Mesodermal cell (in vitro differentiated cells): Measurements from ENCODE around the gene SMIM34. TPM values are rescaled to one million over a fixed set of nuclear protein-coding genes. Genes with fewer than 3 reads are reported as not detected.
"Not testable (repeated sequence)": the region's sequence is repeated elsewhere in the genome, so short reads cannot be mapped to it uniquely, and the experiment has no call there.

Experiments
- H3K27ac ChIP-seq: 2 replicates; pipeline ENCODE4 v1.7.0; 2013; ENCODE audit warnings: mild to moderate bottlenecking, low read depth, low read length, moderate library complexity; ENCODE audit not compliant: severe bottlenecking
- H3K36me3 ChIP-seq: 2 replicates; pipeline ENCODE4 v1.7.1; 2013; ENCODE audit warnings: mild to moderate bottlenecking, low read length, moderate library complexity; ENCODE audit not compliant: control insufficient read depth, insufficient read depth
- H3K4me1 ChIP-seq: one replicate; pipeline ENCODE4 v1.7.1; 2013; ENCODE audit warnings: mild to moderate bottlenecking, low read length; ENCODE audit not compliant: insufficient read depth, control insufficient read depth, poor library complexity, severe bottlenecking
- H3K4me3 ChIP-seq: 2 replicates; pipeline ENCODE4 v1.7.0; 2013; ENCODE audit warnings: low read length, control low read depth, mild to moderate bottlenecking; ENCODE audit not compliant: insufficient read depth, poor library complexity, severe bottlenecking; ENCODE audit errors: extremely low read depth
- H3K9me3 ChIP-seq: 2 replicates; pipeline ENCODE4 v1.7.1; 2013; ENCODE audit warnings: mild to moderate bottlenecking, low read length, moderate library complexity; ENCODE audit not compliant: control insufficient read depth
- WGBS, 2 experiments: methylation state at CpG; one replicate each; pipeline ENCODE4 v1.1.5; 2013; ENCODE audit warnings: missing lambda C conversion rate in 2 of 2; ENCODE audit not compliant: insufficient coverage in 2 of 2; 5-methylcytosine and 5-hydroxymethylcytosine counted together
- polyA plus RNA-seq, 2 experiments: library from polyadenylated mRNA; stranded (reverse); fragments of 50-300 nt; gene quantifications; one replicate each; pipeline ENCODE4 v1.2.3, GENCODE V29; 2013

Gene SMIM34, protein sequence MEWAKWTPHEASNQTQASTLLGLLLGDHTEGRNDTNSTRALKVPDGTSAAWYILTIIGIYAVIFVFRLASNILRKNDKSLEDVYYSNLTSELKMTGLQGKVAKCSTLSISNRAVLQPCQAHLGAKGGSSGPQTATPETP
- polyA plus RNA-seq (2013, experiment 1 of 2), result not detected
- polyA plus RNA-seq (2013, experiment 2 of 2), result not detected

DNA sequence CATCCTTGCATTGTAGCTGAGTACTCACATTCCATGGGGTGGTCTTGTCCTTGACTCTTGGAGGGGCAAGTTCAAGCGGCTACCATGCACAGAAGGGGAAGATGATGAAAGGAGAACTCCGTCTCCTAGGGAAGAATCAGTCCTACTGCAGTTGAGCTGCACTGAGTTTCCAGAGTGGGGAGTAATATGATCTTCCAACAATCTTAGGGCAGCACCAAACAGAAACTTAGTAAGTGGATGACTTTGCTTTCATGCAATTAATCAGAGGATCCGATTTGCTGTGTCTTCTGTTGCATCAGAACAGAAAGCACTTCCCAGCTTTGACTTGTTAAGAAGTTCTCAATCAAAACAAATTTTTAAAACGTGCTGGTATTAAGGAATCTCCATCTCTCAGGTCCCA lies at the start of gene SMIM34:
Gene SMIM34 (minus strand): TSS at position 147 of the 400 bp plus-strand sequence. CDS start 112 bp downstream, at position 35.
- H3K4me1 ChIP-seq, H3K4me3 ChIP-seq, H3K9me3 ChIP-seq, H3K36me3 ChIP-seq, H3K27ac ChIP-seq: not testable (repeated sequence)
- WGBS, 2 experiments, result no CpG with 5 or more reads among the region's 4 CpGs

DNA sequence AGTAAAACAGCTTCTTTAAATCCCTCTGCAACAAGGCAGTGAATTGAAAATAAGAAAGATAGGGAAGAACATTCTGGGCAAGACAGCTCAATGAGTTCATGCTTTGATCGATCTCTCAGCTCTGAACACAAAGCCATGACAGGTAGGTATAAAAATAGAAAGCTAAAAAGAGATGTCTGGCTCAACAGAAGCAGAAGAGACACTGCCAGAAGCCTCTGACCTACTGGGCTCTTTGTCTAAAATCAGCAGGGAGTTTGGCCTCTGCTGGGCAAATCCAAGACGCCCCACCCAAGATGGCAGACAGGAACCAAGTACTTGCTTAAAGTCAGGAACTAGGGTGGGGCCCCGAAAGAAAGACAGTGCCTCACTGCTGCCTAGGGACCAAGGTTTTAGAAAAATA lies 43.6 kb upstream of the SMIM34 start:
- H3K9me3 ChIP-seq, H3K27ac ChIP-seq, H3K36me3 ChIP-seq, H3K4me1 ChIP-seq, H3K4me3 ChIP-seq: not testable (repeated sequence)
- WGBS, 2 experiments, result no CpG with 5 or more reads among the region's 3 CpGs

DNA sequence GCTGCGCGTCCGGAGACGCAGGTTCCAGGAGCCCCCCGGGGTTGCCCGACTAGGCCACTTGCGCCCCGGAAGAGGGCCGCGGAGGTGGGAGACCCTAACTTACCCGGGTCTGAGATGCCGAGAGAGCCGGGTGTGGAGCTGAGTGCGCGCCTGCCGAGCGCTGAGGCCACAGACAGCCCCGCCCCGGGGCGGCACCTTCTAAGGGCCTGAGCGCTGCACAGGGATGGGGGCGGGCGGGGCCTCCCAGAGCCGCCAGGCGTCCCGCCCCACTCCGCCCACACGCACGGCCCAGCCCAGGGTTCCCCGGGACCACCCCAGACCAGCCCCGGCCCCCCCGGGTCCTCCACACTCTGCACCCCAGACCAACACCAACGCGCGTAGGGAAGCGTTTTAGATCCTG lies 35.7 kb upstream of the SMIM34 start:
- no CpG with 5 or more reads among the region's 36 CpGs for whole genome bisulfite sequencing, 2 experiments
- H3K27ac ChIP-seq, H3K4me3 ChIP-seq, H3K36me3 ChIP-seq, H3K4me1 ChIP-seq, H3K9me3 ChIP-seq: not testable (repeated sequence)

DNA sequence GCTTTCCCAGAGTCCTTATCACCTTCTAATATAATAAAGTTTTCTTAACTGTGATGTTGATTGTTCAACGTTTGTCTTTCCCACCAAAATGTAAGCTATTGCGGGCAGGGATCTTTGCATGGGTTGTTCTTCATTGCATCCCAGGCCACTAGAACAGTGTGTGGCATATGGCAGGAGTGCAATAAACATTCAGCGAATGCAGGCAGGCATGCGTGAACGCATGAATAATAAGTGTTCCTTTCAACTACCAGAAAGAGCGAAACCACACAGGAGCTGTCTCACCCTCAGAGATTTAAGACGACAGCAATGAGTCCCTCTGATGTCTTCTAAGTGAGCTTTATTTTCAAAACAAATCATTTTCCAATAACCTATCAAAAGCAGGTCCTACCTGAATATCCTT lies 34.5 kb upstream of the SMIM34 start:
- not testable (repeated sequence) for H3K9me3 ChIP-seq, H3K36me3 ChIP-seq, H3K4me1 ChIP-seq, H3K4me3 ChIP-seq, H3K27ac ChIP-seq
- WGBS, 2 experiments, result no CpG with 5 or more reads among the region's 7 CpGs

DNA sequence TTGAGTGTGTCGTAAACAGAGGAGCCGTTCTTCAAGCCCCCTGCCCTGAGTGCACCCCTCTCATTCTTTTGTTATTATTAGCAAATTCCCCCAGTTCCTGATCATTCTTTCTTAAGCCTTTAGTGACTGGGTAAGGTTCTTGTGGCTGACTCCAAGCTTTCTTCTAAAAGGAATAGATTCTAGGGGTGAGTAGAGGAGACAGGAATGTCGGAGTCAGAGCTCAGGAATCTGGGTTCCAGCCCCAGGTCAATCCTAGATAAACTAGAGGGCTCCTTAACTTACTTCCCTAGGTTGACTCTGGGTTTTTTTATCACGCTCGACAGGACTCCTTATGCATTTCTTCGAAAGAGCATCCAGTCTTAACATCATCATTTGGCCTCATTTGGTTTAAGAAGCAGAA lies 32.4 kb upstream of the SMIM34 start:
- no CpG with 5 or more reads among the region's 6 CpGs for WGBS, 2 experiments

DNA sequence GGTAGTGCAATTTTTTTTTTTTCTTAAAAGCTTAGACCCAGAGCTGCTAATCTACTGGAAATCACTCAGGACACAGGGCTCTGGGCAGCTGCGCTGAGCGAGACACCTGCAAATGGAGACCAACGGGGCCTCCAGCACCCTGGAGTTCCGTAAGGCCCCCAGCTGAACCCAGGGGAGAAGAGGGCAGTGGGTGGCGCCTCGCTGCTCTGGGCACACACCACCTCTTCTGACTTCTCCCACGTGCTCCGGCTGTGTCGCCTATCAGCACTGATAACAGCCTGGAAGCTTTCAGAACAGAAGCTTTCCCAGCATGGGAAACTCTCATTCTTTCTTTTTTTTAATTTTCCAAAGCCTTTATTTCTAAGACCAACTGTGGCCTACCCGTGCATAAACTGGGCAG lies 31.9 kb upstream of the SMIM34 start:
- not testable (repeated sequence) for H3K27ac ChIP-seq, H3K9me3 ChIP-seq, H3K4me3 ChIP-seq, H3K4me1 ChIP-seq, H3K36me3 ChIP-seq
- WGBS, 2 experiments, result no CpG with 5 or more reads among the region's 10 CpGs

More for the DNA sequence above, 32.4 kb upstream of the SMIM34 start:
- not testable (repeated sequence) for H3K9me3 ChIP-seq, H3K27ac ChIP-seq, H3K4me3 ChIP-seq, H3K36me3 ChIP-seq, H3K4me1 ChIP-seq

DNA sequence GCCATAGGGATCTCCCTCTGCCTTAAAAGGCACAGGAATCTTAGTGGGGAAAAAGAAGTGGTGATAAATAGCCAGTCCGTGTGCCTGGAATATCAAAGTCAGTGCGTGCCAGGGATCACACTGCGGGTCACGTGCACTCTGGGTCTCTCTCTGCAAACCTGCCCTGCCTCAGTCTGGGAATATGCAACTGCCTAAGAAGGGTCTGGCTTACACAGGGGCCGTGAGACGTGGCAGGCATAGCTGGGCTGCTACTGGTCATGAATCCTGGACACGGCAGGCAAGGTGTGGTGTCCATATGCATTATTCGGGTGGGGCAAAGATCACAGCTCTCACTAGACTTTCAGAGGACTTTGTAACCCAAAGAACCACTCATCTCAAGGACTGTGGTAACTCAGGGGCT lies 23.3 kb upstream of the SMIM34 start:
- H3K36me3 ChIP-seq, H3K4me1 ChIP-seq, H3K9me3 ChIP-seq, H3K4me3 ChIP-seq, H3K27ac ChIP-seq: not testable (repeated sequence)
- no CpG with 5 or more reads among the region's 8 CpGs for WGBS, 2 experiments

DNA sequence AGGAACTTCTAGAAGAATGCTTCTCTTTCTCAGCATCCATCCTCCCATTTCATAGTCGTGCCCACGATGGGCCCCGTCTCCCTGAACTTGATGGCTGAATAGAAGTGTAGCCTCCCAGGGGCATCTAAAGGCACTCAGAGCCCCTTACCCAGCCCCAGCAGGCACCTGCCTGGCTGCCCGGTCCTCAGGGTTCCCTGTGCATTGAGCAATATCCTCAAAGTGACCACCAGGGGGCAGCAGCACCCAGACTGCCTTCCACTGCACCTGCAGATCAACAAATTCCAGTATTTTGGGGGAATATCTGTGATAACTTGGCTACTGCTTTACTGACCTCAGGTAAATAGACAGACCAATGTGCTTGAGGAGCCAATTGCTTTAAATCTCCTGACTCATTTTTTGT lies 19.7 kb upstream of the SMIM34 start:
- not testable (repeated sequence) for H3K9me3 ChIP-seq, H3K36me3 ChIP-seq, H3K4me3 ChIP-seq, H3K27ac ChIP-seq, H3K4me1 ChIP-seq
- WGBS, 2 experiments, result no CpG with 5 or more reads among the region's 4 CpGs

DNA sequence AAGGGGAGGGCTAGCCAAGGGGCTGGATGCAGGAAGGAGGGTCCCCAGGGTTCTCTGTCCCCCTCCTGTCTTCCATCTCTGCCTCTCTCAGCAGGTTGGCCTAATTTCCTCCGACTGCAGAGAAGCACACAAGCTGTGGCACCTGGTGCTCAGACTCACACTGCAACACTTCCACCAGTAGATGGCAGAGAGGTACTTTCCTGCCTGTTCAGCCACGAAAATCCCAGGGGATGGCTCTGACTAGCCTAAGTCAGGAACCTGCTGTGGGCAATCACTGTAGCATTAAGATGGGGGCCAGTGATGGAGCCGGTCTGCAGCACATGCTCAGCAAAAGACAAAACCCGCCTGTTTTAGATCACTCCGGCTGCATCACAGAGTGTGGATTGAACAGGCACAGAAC lies 6.0 kb upstream of the SMIM34 start:
- H3K36me3 ChIP-seq, H3K27ac ChIP-seq, H3K4me3 ChIP-seq, H3K9me3 ChIP-seq, H3K4me1 ChIP-seq: not testable (repeated sequence)
- WGBS, 2 experiments, result no CpG with 5 or more reads among the region's 5 CpGs

DNA sequence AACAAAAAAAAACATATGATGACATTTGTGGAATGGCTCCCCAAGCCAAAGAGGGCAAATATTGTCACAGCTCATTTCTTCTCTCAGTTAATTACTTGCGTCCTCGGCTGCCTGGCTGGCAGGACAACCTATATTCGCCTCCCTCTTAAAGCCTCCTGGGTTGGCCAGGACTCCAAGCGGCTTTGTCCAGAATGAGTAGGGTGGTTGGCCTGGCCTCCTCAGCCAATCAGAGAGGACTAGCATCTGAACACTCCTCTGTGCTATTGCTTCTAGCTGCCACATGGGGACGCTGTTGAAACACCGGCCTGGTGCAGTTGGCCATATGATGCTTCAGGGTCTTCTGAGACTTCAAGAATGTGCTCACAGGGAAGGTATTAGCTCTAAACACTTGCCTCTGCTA lies 4.7 kb upstream of the SMIM34 start:
- H3K4me1 ChIP-seq, H3K9me3 ChIP-seq, H3K4me3 ChIP-seq, H3K36me3 ChIP-seq, H3K27ac ChIP-seq: not testable (repeated sequence)
- WGBS, 2 experiments, result no CpG with 5 or more reads among the region's 6 CpGs

DNA sequence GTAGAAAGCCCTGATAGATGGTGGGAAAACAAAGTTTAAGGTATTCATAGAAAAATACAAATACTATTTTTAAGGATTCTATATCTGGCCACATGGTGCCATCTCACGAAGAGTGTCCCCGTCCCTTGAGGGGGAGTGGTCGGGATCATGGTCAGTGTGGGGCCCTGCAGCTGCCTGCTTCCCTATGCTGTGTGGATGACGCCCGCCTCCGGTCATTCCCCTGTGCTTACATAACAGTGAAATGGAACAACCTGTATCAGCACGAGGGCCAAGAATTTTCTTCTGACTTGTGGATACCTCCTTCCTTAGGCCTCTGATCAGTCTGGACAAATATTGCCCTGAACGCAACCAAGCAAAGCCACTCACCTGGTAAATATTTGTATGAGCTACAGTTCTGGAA lies 3.6 kb upstream of the SMIM34 start:
- not testable (repeated sequence) for H3K4me3 ChIP-seq, H3K4me1 ChIP-seq, H3K27ac ChIP-seq, H3K36me3 ChIP-seq, H3K9me3 ChIP-seq
- no CpG with 5 or more reads among the region's 8 CpGs for WGBS, 2 experiments
